Thymus (tissue), 11 donors: ENCODE results near the gene MYO1A. TPM values are rescaled to one million over a fixed set of nuclear protein-coding genes. Genes with fewer than 3 reads are reported as not detected.
A peak's percentile ranks its signal among the peaks of the same experiment; 100 is the strongest.
"Not testable (repeated sequence)": the region's sequence is repeated elsewhere in the genome, so short reads cannot be mapped to it uniquely, and the experiment has no call there.

Source experiments
- DNase-seq, 9 donors: peaks; one replicate each; pipeline ENCODE4 v3.0.0-alpha.2; 2013; ENCODE audit warnings: low spot score in 9 of 9, low read depth in 6 of 9, missing footprints in 1 of 9
- H3K27ac ChIP-seq, 2 donors: one replicate each; pipeline ENCODE4 v1.5.1; 2013; ENCODE audit warnings: control low read depth in 1 of 2, low read depth in 1 of 2, low read length in 1 of 2, mild to moderate bottlenecking in 1 of 2, moderate library complexity in 1 of 2
- H3K27me3 ChIP-seq, 2 donors: one replicate each; pipeline ENCODE4 v1.5.1; 2013; ENCODE audit warnings: low read length in 1 of 2; ENCODE audit not compliant: control insufficient read depth in 2 of 2, insufficient read depth in 1 of 2
- H3K36me3 ChIP-seq, 2 donors: one replicate each; pipeline ENCODE4 v1.5.1; 2013; ENCODE audit warnings: low read length in 1 of 2, mild to moderate bottlenecking in 1 of 2, moderate library complexity in 1 of 2; ENCODE audit not compliant: control insufficient read depth in 2 of 2, insufficient read depth in 2 of 2
- H3K4me1 ChIP-seq, 2 donors: one replicate each; pipeline ENCODE4 v1.5.1; 2013; ENCODE audit warnings: low read length in 2 of 2; ENCODE audit not compliant: control insufficient read depth in 2 of 2, insufficient read depth in 2 of 2
- H3K4me3 ChIP-seq, 2 donors: one replicate each; pipeline ENCODE4 v1.5.1; 2013; ENCODE audit warnings: low read length in 2 of 2, control low read depth in 1 of 2, mild to moderate bottlenecking in 1 of 2
- H3K9me3 ChIP-seq, 2 donors: one replicate each; pipeline ENCODE4 v1.5.1; 2013; ENCODE audit warnings: low read length in 1 of 2, mild to moderate bottlenecking in 1 of 2; ENCODE audit not compliant: control insufficient read depth in 2 of 2, insufficient read depth in 1 of 2
- WGBS: extraction: QIAGEN DNeasy Blood & Tissue Kit; methylation state at CpG from one replicate; pipeline ENCODE4 v1.1.7; 2013; 5-methylcytosine and 5-hydroxymethylcytosine counted together
- polyA plus RNA-seq: library from polyadenylated mRNA; stranded (reverse); fragments of 200-250 nt; gene quantifications from one replicate; pipeline ENCODE4 v1.2.3, GENCODE V29; 2013
- total RNA-seq: library from RNA; stranded (reverse); fragments of 120-200 nt; gene quantifications from one replicate; pipeline ENCODE4 v1.2.4, GENCODE V29; 2013
- donor health status: healthy.

MYO1A gene
- total and polyA plus RNA-seq, 2 donors = 0.52 to 1.1 TPM

- Histone ChIP-seq H3K9me3 (no peaks in the 10 kb centered on the region), H3K36me3 (peaks cover 29 to 51% of the 10 kb centered on the region in 2 donors), H3K27me3 (no peaks in the 10 kb centered on the region), H3K4me3 (no peak overlapping the region), H3K27ac (no peak overlapping the region), H3K4me1 (no peaks in the 10 kb centered on the region)
- 88% methylated on average over 3 of the region's 3 CpGs for WGBS
- DNase-seq = no peak
Observed at GRCh38 chr12:57055824-57056223, 5.9 kb upstream of the MYO1A start.

- not testable (repeated sequence) for H3K27ac ChIP-seq, H3K9me3 ChIP-seq, H3K4me3 ChIP-seq, H3K4me1 ChIP-seq, H3K27me3 ChIP-seq, DNase-seq
- WGBS = 97% methylated on average over 4 of the region's 4 CpGs
- H3K36me3 ChIP-seq = peaks cover 18 to 32% of the 10 kb centered on the region in 2 donors
Observed at GRCh38 chr12:57053901-57054300, 4.0 kb upstream of the MYO1A start.

GRCh38 chr12:57053146-57053545 lies 3.2 kb upstream of the MYO1A start:
- H3K4me3 ChIP-seq, H3K27ac ChIP-seq, H3K9me3 ChIP-seq, H3K27me3 ChIP-seq, DNase-seq: not testable (repeated sequence)
- H3K4me1 ChIP-seq = peaks cover 3 to 13% of the 10 kb centered on the region in 2 donors
- WGBS = 98% methylated on average over 4 of the region's 4 CpGs
- peaks cover 11 to 24% of the 10 kb centered on the region in 2 donors for H3K36me3 ChIP-seq

GRCh38 chr12:57051011-57051410 lies 1.1 kb upstream of the MYO1A start:
- 97% methylated on average over 1 of the region's 1 CpG for WGBS
- no peak overlapping the region for H3K4me3 ChIP-seq
- DNase-seq = no peak
- no peak overlapping the region for H3K27ac ChIP-seq
- no peaks in the 10 kb centered on the region for H3K27me3 ChIP-seq
- peaks cover 0 to 7% of the 10 kb centered on the region in 2 donors for H3K36me3 ChIP-seq
- H3K9me3 ChIP-seq = no peaks in the 10 kb centered on the region
- peaks cover 24 to 34% of the 10 kb centered on the region in 2 donors for H3K4me1 ChIP-seq

GRCh38 chr12:57049119-57049446 lies 846 bp downstream of the MYO1A start:
- Histone ChIP-seq H3K4me1 (peaks cover 28 to 39% of the 10 kb centered on the region in 2 donors), H3K9me3 (no peaks in the 10 kb centered on the region), H3K4me3 (no peak overlapping the region), H3K36me3 (no peaks in the 10 kb centered on the region), H3K27me3 (no peaks in the 10 kb centered on the region), H3K27ac (no peak overlapping the region)
- 96% methylated on average over 4 of the region's 4 CpGs for WGBS
- no peak for DNase-seq

GRCh38 chr12:57048423-57049118 lies 1.4 kb downstream of the MYO1A start:
- Histone ChIP-seq H3K9me3 (no peaks in the 10 kb centered on the region), H3K27me3 (no peaks in the 10 kb centered on the region), H3K4me3 (no peak overlapping the region), H3K4me1 (peaks cover 28 to 39% of the 10 kb centered on the region in 2 donors), H3K27ac (peak overlapping the region in 1 of 2 donors; percentile 39), H3K36me3 (no peaks in the 10 kb centered on the region)
- WGBS = 83% methylated on average over 1 of the region's 1 CpG
- DNase-seq = peak in 1 of 9 donors; percentile 41

DNA sequence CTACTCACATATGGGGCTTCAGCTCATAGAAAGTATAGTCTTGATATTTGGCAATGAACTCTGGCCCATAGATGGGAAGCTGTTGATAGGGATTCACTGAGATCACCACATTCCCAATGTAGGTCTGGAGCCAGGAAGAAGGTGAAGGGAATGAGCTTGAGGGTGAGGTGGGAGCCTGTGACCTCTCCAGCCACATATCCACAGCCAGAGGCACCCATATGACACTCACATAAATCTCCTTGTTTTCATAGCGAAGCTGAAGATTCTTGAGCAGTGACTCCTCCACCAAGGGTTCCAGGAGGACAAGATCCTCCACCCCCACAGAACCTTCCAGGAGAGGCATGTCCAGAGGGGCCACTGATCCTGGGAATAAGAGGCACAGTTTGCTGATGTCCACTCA lies 1.9 kb downstream of the MYO1A start:
- peaks cover 28 to 39% of the 10 kb centered on the region in 2 donors for H3K4me1 ChIP-seq
- no peaks in the 10 kb centered on the region for H3K36me3 ChIP-seq
- H3K27ac ChIP-seq = peak overlapping the region in 1 of 2 donors; percentile 84
- WGBS = 87% methylated on average over 1 of the region's 1 CpG
- no peak for DNase-seq
- no peaks in the 10 kb centered on the region for H3K27me3 ChIP-seq
- H3K4me3 ChIP-seq = no peak overlapping the region
- no peaks in the 10 kb centered on the region for H3K9me3 ChIP-seq

DNA sequence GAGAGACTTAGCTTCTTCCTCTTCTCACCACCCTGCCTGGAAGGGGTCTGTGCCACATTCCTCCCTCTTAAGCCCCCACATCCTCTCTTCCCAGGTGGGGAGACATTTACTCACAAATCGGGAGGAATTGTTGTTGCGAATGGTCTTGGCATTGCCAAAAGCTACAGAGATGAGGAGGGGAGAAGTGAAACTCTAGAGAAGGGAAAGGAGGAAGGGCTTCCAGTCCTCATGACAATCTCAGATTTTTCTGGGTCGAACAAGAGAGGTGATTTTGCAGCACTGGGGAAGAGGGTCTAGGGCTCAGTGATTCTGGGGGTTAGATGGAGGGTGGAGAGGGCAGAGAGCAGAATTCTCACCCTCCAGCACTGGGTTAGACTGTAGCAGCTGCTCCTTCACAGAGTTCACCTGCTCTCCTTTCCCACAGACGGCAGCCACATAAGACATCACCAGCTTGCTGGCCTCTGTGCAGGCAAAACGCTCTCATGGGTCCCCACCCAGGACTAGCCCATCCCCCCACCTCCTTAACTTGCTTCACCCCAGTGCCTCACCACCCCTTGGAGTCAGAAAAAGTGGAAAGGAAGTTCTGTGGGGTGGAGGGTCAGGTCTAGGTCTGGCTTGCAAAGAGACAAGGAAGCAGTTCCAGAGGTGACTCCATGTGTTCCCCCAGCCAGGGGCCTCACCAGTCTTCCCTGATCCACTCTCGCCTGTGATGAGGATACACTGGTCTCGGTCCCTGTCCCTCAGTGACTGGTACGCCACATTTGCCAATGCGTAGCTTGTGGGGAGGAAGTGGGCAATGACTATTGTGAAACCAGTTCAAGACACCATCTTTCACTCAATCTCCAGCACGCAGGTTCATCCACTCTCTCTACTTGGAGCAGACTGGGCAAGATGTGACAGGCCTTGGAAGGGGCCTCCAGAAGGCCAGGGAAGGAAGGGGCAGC lies 2.7 kb downstream of the MYO1A start:
- peak overlapping the region in 1 of 2 donors; percentile 84 for H3K27ac ChIP-seq
- peaks cover 28 to 39% of the 10 kb centered on the region in 2 donors for H3K4me1 ChIP-seq
- H3K9me3 ChIP-seq = no peaks in the 10 kb centered on the region
- 24% methylated on average over 10 of the region's 10 CpGs for WGBS
- H3K4me3 ChIP-seq = no peak overlapping the region
- peak in 6 of 9 donors; percentile 32 to 83 (median 62) for DNase-seq
- H3K36me3 ChIP-seq = no peaks in the 10 kb centered on the region
- H3K27me3 ChIP-seq = no peaks in the 10 kb centered on the region
